ENCODE data around the gene RCAN2.

RCAN2 gene

GRCh38 chr6:46509063-46509462, 17.8 kb upstream of the RCAN2 start:
- TF ChIP-seq CTCF (IDR thresholded peaks at IDR 0.05; ENCODE audit: low read depth, low read length), result no peak
- DNase-seq (ENCODE audit: low read depth, low spot score), result no peak
- in situ Hi-C loops (cut with HindIII; ENCODE audit: low sequenced_read_pairs), result no loop called here

GRCh38 chr6:46507426-46507825, 16.2 kb upstream of the RCAN2 start:
- no peak for DNase-seq (ENCODE audit: low read depth, low spot score)
- no peak for TF ChIP-seq CTCF (IDR thresholded peaks at IDR 0.05; ENCODE audit: low read depth, low read length)
- no peak overlapping the region for H3K4me3 ChIP-seq (ENCODE audit: low read depth, low read length)
- in situ Hi-C loops (cut with HindIII; ENCODE audit: low sequenced_read_pairs), result no loop called here

More at GRCh38 chr6:46509063-46509462, 17.8 kb upstream of the RCAN2 start:
- no peak overlapping the region for H3K4me3 ChIP-seq (ENCODE audit: low read depth, low read length)

GRCh38 chr6:46505693-46506512, 14.7 kb upstream of the RCAN2 start:
- no peak for TF ChIP-seq CTCF (IDR thresholded peaks at IDR 0.05; ENCODE audit: low read depth, low read length)
- no peak for DNase-seq (ENCODE audit: low read depth, low spot score)
- in situ Hi-C loops (cut with HindIII; ENCODE audit: low sequenced_read_pairs), result no loop called here
- no peak overlapping the region for H3K4me3 ChIP-seq (ENCODE audit: low read depth, low read length)

GRCh38 chr6:46504242-46504641, 13.0 kb upstream of the RCAN2 start:
- in situ Hi-C loops (cut with HindIII; ENCODE audit: low sequenced_read_pairs), result no loop called here
- TF ChIP-seq CTCF (IDR thresholded peaks at IDR 0.05; ENCODE audit: low read depth, low read length), result no peak
- DNase-seq (ENCODE audit: low read depth, low spot score), result no peak

GRCh38 chr6:46502486-46503119, 11.4 kb upstream of the RCAN2 start:
- H3K4me3 ChIP-seq (ENCODE audit: low read depth, low read length), result no peak overlapping the region
- no peak for TF ChIP-seq CTCF (IDR thresholded peaks at IDR 0.05; ENCODE audit: low read depth, low read length)
- no peak for DNase-seq (ENCODE audit: low read depth, low spot score)
- in situ Hi-C loops (cut with HindIII; ENCODE audit: low sequenced_read_pairs), result no loop called here

More at GRCh38 chr6:46504242-46504641, 13.0 kb upstream of the RCAN2 start:
- H3K4me3 ChIP-seq (ENCODE audit: low read depth, low read length), result no peak overlapping the region

GRCh38 chr6:46501136-46502089, 10.2 kb upstream of the RCAN2 start:
- DNase-seq (ENCODE audit: low read depth, low spot score), result no peak
- TF ChIP-seq CTCF (IDR thresholded peaks at IDR 0.05; ENCODE audit: low read depth, low read length), result no peak
- in situ Hi-C loops (cut with HindIII; ENCODE audit: low sequenced_read_pairs), result no loop called here

More at GRCh38 chr6:46501136-46502089, 10.2 kb upstream of the RCAN2 start:
- no peak overlapping the region for H3K4me3 ChIP-seq (ENCODE audit: low read depth, low read length)

Measured in astrocyte of the spinal cord (primary cell).